GM12878 (cell line): ENCODE results near the gene STK10. TPM values are rescaled to one million over a fixed set of nuclear protein-coding genes. Genes with fewer than 3 reads are reported as not detected.

Experiments
- ATAC-seq: fragments of 200-7000 bp; cut with Tn5 transposase; 3 replicates; pipeline ENCODE4 v1.9.1; 2020; ENCODE audit warnings: mild to moderate bottlenecking, moderate library complexity
- BruUV-seq: library from RNA; stranded (reverse); fragments of 400-500 nt; replicated peaks from 2 replicates; lab custom pipeline; 2021; lab: Mats Ljungman, UMichigan
- CTCF ChIA-PET: fragments of 300-600 bp; sonication (Branson Sonifier 250); formaldehyde crosslinking; extraction: SDS; loops from one replicate; lab custom pipeline; 2021; ENCODE audit warnings: inconsistent platforms; lab: Yijun Ruan, JAX
- POLR2A ChIA-PET: fragments of 350-600 bp; formaldehyde crosslinking; extraction: SDS; loops from one replicate; lab custom pipeline; 2021; ENCODE audit warnings: inconsistent platforms; lab: Charles Lee
- RAD21 ChIA-PET: fragments of 300-600 bp; sonication (Branson Sonifier 250); formaldehyde crosslinking; loops from one replicate; lab custom pipeline; 2023; ENCODE audit warnings: antibody characterized with exemption; ENCODE audit not compliant: unreplicated experiment; lab: Charles Lee
- SMC1A ChIA-PET: fragments of 300-600 bp; sonication (Branson Sonifier 250); formaldehyde crosslinking; loops from one replicate; lab custom pipeline; 2023; ENCODE audit not compliant: unreplicated experiment, uncharacterized antibody; lab: Charles Lee
- DNase-seq: peaks from one replicate; pipeline ENCODE4 v3.0.0-alpha.2; 2011; ENCODE audit warnings: low read depth, low spot score
- FAIRE-seq: peaks from 3 replicates; lab custom pipeline; 2011; peaks lifted over from hg19 to GRCh38; lab: Jason Lieb, UNC
- H2AFZ ChIP-seq: 2 replicates; pipeline ENCODE4 v1.6.0; 2011; ENCODE audit warnings: low read depth, low read length, control low read depth; ENCODE audit not compliant: control insufficient read depth
- H3K27ac ChIP-seq: 2 replicates; pipeline ENCODE4 v1.5.1; 2011; ENCODE audit warnings: control low read depth; ENCODE audit not compliant: control insufficient read depth, insufficient read depth
- H3K27me3 ChIP-seq, 2 experiments: replicated peaks in 1 of 2; 2 replicates each; pipeline versions ENCODE4 v1.6.0 to v1.6.1; 2011; ENCODE audit warnings: low read length in 1 of 2; ENCODE audit not compliant: control insufficient read depth in 2 of 2, insufficient read depth in 2 of 2
- H3K36me3 ChIP-seq, 2 experiments: 2 replicates each; pipeline ENCODE4 v1.5.1; 2011; ENCODE audit warnings: low read length in 1 of 2; ENCODE audit not compliant: control insufficient read depth in 2 of 2, insufficient read depth in 2 of 2
- H3K4me1 ChIP-seq: 2 replicates; pipeline ENCODE4 v1.6.1; 2011; ENCODE audit warnings: mild to moderate bottlenecking, low read length, moderate library complexity, mixed read lengths; ENCODE audit not compliant: control insufficient read depth, insufficient read depth
- H3K4me2 ChIP-seq: 2 replicates; pipeline ENCODE4 v1.6.0; 2011; ENCODE audit warnings: control low read depth; ENCODE audit not compliant: control insufficient read depth, insufficient read depth
- H3K4me3 ChIP-seq: fragments of 200-600 bp; sonication (generic); 2 replicates; pipeline ENCODE4 v1.5.1; 2016
- H3K79me2 ChIP-seq: 2 replicates; pipeline ENCODE4 v1.6.0; 2011; ENCODE audit warnings: low read length; ENCODE audit not compliant: control insufficient read depth, insufficient read depth
- H3K9ac ChIP-seq: 2 replicates; pipeline ENCODE4 v1.8.0; 2011; ENCODE audit warnings: low read length, control low read depth, mixed read lengths; ENCODE audit not compliant: control insufficient read depth, insufficient read depth
- H3K9me3 ChIP-seq: replicated peaks from 3 replicates; pipeline ENCODE4 v1.5.1; 2011; ENCODE audit warnings: mild to moderate bottlenecking, low read length; ENCODE audit not compliant: control insufficient read depth, insufficient read depth
- H4K20me1 ChIP-seq: 2 replicates; pipeline ENCODE4 v1.6.0; 2011; ENCODE audit not compliant: control insufficient read depth, insufficient read depth
- CBX5 ChIP-seq: sonication (generic); IDR thresholded peaks from 2 replicates; pipeline ENCODE4 v1.6.1; 2016; ENCODE audit warnings: low read depth, moderate library complexity, mild to moderate bottlenecking, inconsistent platforms
- IKZF1 ChIP-seq: fragments of 450-650 bp; conservative IDR thresholded peaks from 2 replicates; pipeline ENCODE4 v1.6.1; 2017; ENCODE audit warnings: antibody characterized with exemption, mild to moderate bottlenecking
- JUND ChIP-seq: IDR thresholded peaks from 2 replicates; pipeline ENCODE4 v1.6.1; 2012; ENCODE audit warnings: low read depth, mild to moderate bottlenecking, low read length, improper control_type of control experiment, moderate library complexity
- NFYA ChIP-seq: IDR thresholded peaks from 2 replicates; pipeline ENCODE4 v1.6.1; 2011; ENCODE audit warnings: low read depth, mild to moderate bottlenecking, low read length, improper control_type of control experiment, borderline replicate concordance
- SMAD5 ChIP-seq: IDR thresholded peaks from 2 replicates; pipeline ENCODE4 v1.6.1; 2016; ENCODE audit warnings: antibody characterized with exemption, low read depth
- STAT3 ChIP-seq: IDR thresholded peaks from 2 replicates; pipeline ENCODE4 v1.6.1; 2011; ENCODE audit warnings: low read depth, low read length, improper control_type of control experiment
- ZNF687 ChIP-seq: fragments of 450-650 bp; IDR thresholded peaks from 2 replicates; pipeline ENCODE4 v1.6.1; 2017; ENCODE audit warnings: mild to moderate bottlenecking, moderate library complexity
- WGBS: methylation state at CpG from one replicate; pipeline ENCODE4 v1.1.6; 2016; ENCODE audit warnings: low lambda C conversion rate; ENCODE audit not compliant: insufficient replicate concordance, insufficient coverage; ENCODE audit errors: missing lambda C conversion rate; 5-methylcytosine and 5-hydroxymethylcytosine counted together
- in situ Hi-C: fragments of 300-500 bp; cut with MboI; formaldehyde crosslinking; loops from 9 replicates; pipeline ENCODE4 v1.14.3; 2018; ENCODE audit warnings: mixed read lengths
- intact Hi-C: fragments of 100-400 bp; cut with micrococcal nuclease; formaldehyde crosslinking; loops from one replicate; pipeline ENCODE4 v1.14.2; 2022; ENCODE audit not compliant: unreplicated experiment
- polyA plus RNA-seq, 11 experiments: library from polyadenylated mRNA; depleted of rRNA in 4 of 11; unstranded in 6 of 11; stranded (reverse) in 5 of 11; fragments of >200 nt; fragmentation: Nextera tagmentation in 4 of 11; fragmentation: Illumina TruSeq in 1 of 11; extraction: Ambion mirVana in 4 of 11; extraction: Trizol in 1 of 11; gene quantifications; 1 replicate in 1 of 11; 2 replicates in 10 of 11; pipeline versions ENCODE4 v1.2.1 to v1.2.3, GENCODE V29; 2011 to 2016; ENCODE audit warnings: inconsistent platforms in 2 of 11, missing spikeins in 2 of 11, low read depth in 1 of 11
- total RNA-seq, 4 experiments: library from RNA; depleted of rRNA in 3 of 4; stranded (reverse); fragments of >200 nt in 3 of 4; fragmentation: Illumina TruSeq in 1 of 4; extraction: Trizol in 1 of 4; gene quantifications; 2 replicates each; pipeline versions ENCODE4 v1.2.1 to v1.2.3, GENCODE V29; 2013 to 2021

Gene STK10
- total and polyA plus RNA-seq, 10 of the 15 experiments (the other 5 are each of a cell fraction or from before 2014, with no cell fraction given): 14.2 to 96.4 (median 50.6) TPM

GRCh38 chr5:172098046-172098445 is 90.0 kb downstream of the STK10 start:
- intact Hi-C loops: no loop called here
- in situ Hi-C loops: no loop called here
- Histone ChIP-seq H3K9ac (no peak overlapping the region), H3K4me2 (no peak overlapping the region), H3K27ac (no peak overlapping the region), H3K36me3 (peaks cover 31 to 50% of the 10 kb centered on the region in 2 experiments), H3K4me1 (no peaks in the 10 kb centered on the region), H3K4me3 (no peak overlapping the region), H3K27me3 (no peaks in the 10 kb centered on the region), H3K79me2 (no peaks in the 10 kb centered on the region), H4K20me1 (no peaks in the 10 kb centered on the region), H3K9me3 (no peaks in the 10 kb centered on the region)
- FAIRE-seq: no peak
- ChIA-PET POLR2A (no interaction called here), CTCF (interaction anchor here (1.3 to 1.4 kb wide), 2 partner anchors 10 to 195 kb away, joined by 3 read pairs; no protein-coding TSS in a partner anchor), RAD21 (no interaction called here), SMC1A (interaction anchor here (1.3 kb wide), 1 partner anchor 186 kb away, joined by 6 read pairs; no protein-coding TSS in a partner anchor)
- BruUV-seq: no TSS peak
- DNase-seq: no peak
- no peak for ATAC-seq
- 98% methylated on average over 6 of the region's 6 CpGs for WGBS
- TF ChIP-seq JUND (no peak), STAT3 (no peak), SMAD5 (no peak), IKZF1 (no peak)
- TF ChIP-seq, all 136 proteins: peak for 0
- no peak overlapping the region for H2AFZ ChIP-seq

- FAIRE-seq (no peak), ATAC-seq (no peak), DNase-seq (no peak)
- ChIA-PET SMC1A (interaction anchor here (1.3 kb wide), 1 partner anchor 186 kb away, joined by 6 read pairs; no protein-coding TSS in a partner anchor), RAD21 (no interaction called here), POLR2A (no interaction called here), CTCF (interaction anchor here (1.3 to 1.4 kb wide), 2 partner anchors 10 to 196 kb away, joined by 3 read pairs; no protein-coding TSS in a partner anchor)
- TF ChIP-seq CBX5 (no peak), ZNF687 (no peak), SMAD5 (no peak), NFYA (no peak)
- no peaks in the 10 kb centered on the region for H3K27me3 ChIP-seq
- H3K4me1 ChIP-seq: no peaks in the 10 kb centered on the region
- H3K9ac ChIP-seq: no peak overlapping the region
- in situ Hi-C loops (no loop called here), intact Hi-C loops (no loop called here)
- H2AFZ ChIP-seq: no peak overlapping the region
- H3K27ac ChIP-seq: no peak overlapping the region
- H4K20me1 ChIP-seq: no peaks in the 10 kb centered on the region
- no peak overlapping the region for H3K4me3 ChIP-seq
- BruUV-seq: no TSS peak
- H3K79me2 ChIP-seq: no peaks in the 10 kb centered on the region
- no peak overlapping the region for H3K4me2 ChIP-seq
- H3K36me3 ChIP-seq: peaks cover 27 to 55% of the 10 kb centered on the region in 2 experiments
- no peaks in the 10 kb centered on the region for H3K9me3 ChIP-seq
- 93% methylated on average over 14 of the region's 14 CpGs for WGBS
Observed at GRCh38 chr5:172097356-172097755, 90.7 kb downstream of the STK10 start.
